ENCODE measurements around the gene NME1.
"Not testable (repeated sequence)": the region's sequence is repeated elsewhere in the genome, so short reads cannot be mapped to it uniquely, and the experiment has no call there.

DNA sequence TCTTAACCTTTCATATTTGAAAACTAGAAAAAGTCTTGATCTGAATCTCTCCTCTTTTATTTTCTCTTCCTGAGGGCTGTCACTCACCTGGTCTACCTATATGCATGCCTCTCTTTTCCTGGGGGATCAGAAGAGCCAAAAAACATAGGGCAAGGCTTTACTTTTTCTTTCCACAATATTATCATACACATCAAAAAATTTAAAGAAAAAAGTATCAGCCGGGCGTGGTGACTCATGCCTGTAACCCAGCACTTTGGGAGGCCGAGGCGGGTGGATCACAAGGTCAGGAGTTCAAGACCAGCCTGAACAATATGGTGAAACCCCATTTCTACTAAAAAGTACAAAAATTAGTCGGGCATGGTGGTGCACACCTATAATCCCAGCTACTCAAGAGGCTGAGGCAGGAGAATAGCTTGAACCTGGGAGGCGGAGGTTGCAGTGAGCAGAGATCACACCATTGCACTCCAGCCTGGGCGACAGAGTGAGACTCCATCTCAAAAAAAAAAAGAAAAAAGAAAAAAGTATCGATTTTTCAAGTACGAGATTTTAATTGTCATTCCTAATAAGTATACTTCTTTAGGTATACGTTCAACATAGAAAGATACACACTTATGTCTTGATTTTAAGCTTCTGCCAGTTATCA is 30.8 kb upstream of the NME1 start:
- TF ChIP-seq, protein P1, sequence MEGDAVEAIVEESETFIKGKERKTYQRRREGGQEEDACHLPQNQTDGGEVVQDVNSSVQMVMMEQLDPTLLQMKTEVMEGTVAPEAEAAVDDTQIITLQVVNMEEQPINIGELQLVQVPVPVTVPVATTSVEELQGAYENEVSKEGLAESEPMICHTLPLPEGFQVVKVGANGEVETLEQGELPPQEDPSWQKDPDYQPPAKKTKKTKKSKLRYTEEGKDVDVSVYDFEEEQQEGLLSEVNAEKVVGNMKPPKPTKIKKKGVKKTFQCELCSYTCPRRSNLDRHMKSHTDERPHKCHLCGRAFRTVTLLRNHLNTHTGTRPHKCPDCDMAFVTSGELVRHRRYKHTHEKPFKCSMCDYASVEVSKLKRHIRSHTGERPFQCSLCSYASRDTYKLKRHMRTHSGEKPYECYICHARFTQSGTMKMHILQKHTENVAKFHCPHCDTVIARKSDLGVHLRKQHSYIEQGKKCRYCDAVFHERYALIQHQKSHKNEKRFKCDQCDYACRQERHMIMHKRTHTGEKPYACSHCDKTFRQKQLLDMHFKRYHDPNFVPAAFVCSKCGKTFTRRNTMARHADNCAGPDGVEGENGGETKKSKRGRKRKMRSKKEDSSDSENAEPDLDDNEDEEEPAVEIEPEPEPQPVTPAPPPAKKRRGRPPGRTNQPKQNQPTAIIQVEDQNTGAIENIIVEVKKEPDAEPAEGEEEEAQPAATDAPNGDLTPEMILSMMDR (IDR thresholded peaks at IDR 0.05), result not testable (repeated sequence)
- TF ChIP-seq POLR2A (IDR thresholded peaks at IDR 0.05), result not testable (repeated sequence)

All from Peyer's patch (tissue), 4 donors.